IMR-90 (cell line): Measurements from ENCODE around the gene HES7. TPM values are rescaled to one million over a fixed set of nuclear protein-coding genes. Genes with fewer than 3 reads are reported as not detected.

Experiments used
- ATAC-seq: fragments of 200-7000 bp; cut with Tn5 transposase; 2 replicates; pipeline ENCODE4 v1.9.1; 2020; ENCODE audit warnings: low read depth, mild to moderate bottlenecking, moderate library complexity
- BruUV-seq: library from RNA; stranded (reverse); fragments of 400-500 nt; replicated peaks from 2 replicates; lab custom pipeline; 2021; lab: Mats Ljungman, UMichigan
- CTCF ChIA-PET: fragments of 300-600 bp; formaldehyde crosslinking; extraction: SDS; loops from one replicate; lab custom pipeline; 2021; ENCODE audit warnings: antibody characterized with exemption; lab: Yijun Ruan, JAX
- POLR2A ChIA-PET: fragments of 300-600 bp; sonication (Branson Sonifier 250); formaldehyde crosslinking; loops from one replicate; lab custom pipeline; 2022; ENCODE audit warnings: antibody characterized with exemption; ENCODE audit not compliant: unreplicated experiment; lab: Charles Lee
- DNase-seq: peaks from one replicate; pipeline ENCODE4 v3.0.0; 2013
- H2AFZ ChIP-seq: replicated peaks from 2 replicates; pipeline ENCODE3; 2013; ENCODE audit warnings: low read length, mild to moderate bottlenecking; ENCODE audit not compliant: poor library complexity
- H2AK5ac ChIP-seq: 2 replicates; pipeline ENCODE4 v1.6.1; 2013; ENCODE audit warnings: low read depth, low read length, inconsistent platforms
- H2AK9ac ChIP-seq: replicated peaks from 2 replicates; pipeline ENCODE3; 2013; ENCODE audit warnings: mild to moderate bottlenecking, low read depth, low read length, moderate library complexity; ENCODE audit not compliant: poor library complexity
- H2BK120ac ChIP-seq: 2 replicates; pipeline ENCODE4 v1.6.1; 2013; ENCODE audit warnings: low read depth, low read length, inconsistent platforms
- H2BK15ac ChIP-seq: 3 replicates; pipeline ENCODE4 v1.6.1; 2013; ENCODE audit warnings: low read depth, low read length, inconsistent platforms
- H2BK20ac ChIP-seq: 2 replicates; pipeline ENCODE4 v1.6.1; 2013; ENCODE audit warnings: low read depth, mild to moderate bottlenecking, inconsistent platforms, low read length, moderate library complexity
- H2BK5ac ChIP-seq: 2 replicates; pipeline ENCODE4 v1.6.1; 2013; ENCODE audit warnings: mild to moderate bottlenecking, low read depth, low read length, inconsistent platforms; ENCODE audit not compliant: poor library complexity, severe bottlenecking
- H3K14ac ChIP-seq: replicated peaks from 2 replicates; pipeline ENCODE4 v1.6.1; 2013; ENCODE audit warnings: low read depth, low read length, inconsistent platforms
- H3K18ac ChIP-seq: 2 replicates; pipeline ENCODE4 v1.6.1; 2013; ENCODE audit warnings: low read depth, low read length, control low read depth
- H3K23ac ChIP-seq: 2 replicates; pipeline ENCODE4 v1.6.1; 2013; ENCODE audit warnings: low read depth, low read length, inconsistent platforms
- H3K27ac ChIP-seq: 2 replicates; pipeline ENCODE4 v1.5.1; 2013; ENCODE audit warnings: mild to moderate bottlenecking, control low read depth, low read length; ENCODE audit not compliant: insufficient read depth
- H3K27me3 ChIP-seq: 2 replicates; pipeline ENCODE4 v1.6.1; 2013; ENCODE audit warnings: low read length; ENCODE audit not compliant: control insufficient read depth, insufficient read depth
- H3K36me3 ChIP-seq: 2 replicates; pipeline ENCODE4 v1.6.1; 2013; ENCODE audit warnings: low read length, mixed read lengths; ENCODE audit not compliant: control insufficient read depth, insufficient read depth
- H3K4ac ChIP-seq: 2 replicates; pipeline ENCODE4 v1.6.1; 2013; ENCODE audit warnings: low read depth, low read length, inconsistent platforms
- H3K4me1 ChIP-seq: 2 replicates; pipeline ENCODE4 v1.6.1; 2013; ENCODE audit warnings: low read length, mixed read lengths; ENCODE audit not compliant: control insufficient read depth, insufficient read depth
- H3K4me2 ChIP-seq: 2 replicates; pipeline ENCODE4 v1.6.1; 2013; ENCODE audit warnings: low read depth, mild to moderate bottlenecking, control low read depth, low read length, moderate library complexity
- H3K4me3 ChIP-seq: 2 replicates; pipeline ENCODE4 v1.5.1; 2013; ENCODE audit warnings: low read depth, mild to moderate bottlenecking, control low read depth, low read length, moderate library complexity; ENCODE audit not compliant: insufficient read depth
- H3K56ac ChIP-seq: 2 replicates; pipeline ENCODE4 v1.6.1; 2013; ENCODE audit warnings: low read length, inconsistent platforms; ENCODE audit not compliant: insufficient read depth; ENCODE audit errors: extremely low read depth
- H3K79me1 ChIP-seq, 2 experiments: 2 replicates each; pipeline ENCODE4 v1.6.1; 2013; ENCODE audit warnings: low read length in 2 of 2, inconsistent platforms in 1 of 2, low read depth in 1 of 2
- H3K9ac ChIP-seq: 2 replicates; pipeline ENCODE4 v1.6.1; 2013; ENCODE audit warnings: low read depth, low read length, control low read depth
- H3K9me1 ChIP-seq: 2 replicates; pipeline ENCODE4 v1.6.1; 2013; ENCODE audit warnings: low read length, inconsistent platforms; ENCODE audit not compliant: insufficient read depth
- H3K9me3 ChIP-seq: 2 replicates; pipeline ENCODE4 v1.6.1; 2013; ENCODE audit warnings: low read length; ENCODE audit not compliant: control insufficient read depth, insufficient read depth
- H4K20me1 ChIP-seq: 2 replicates; pipeline ENCODE4 v1.6.1; 2013; ENCODE audit warnings: low read length, inconsistent platforms; ENCODE audit not compliant: insufficient read depth
- H4K5ac ChIP-seq: 2 replicates; pipeline ENCODE4 v1.6.1; 2013; ENCODE audit warnings: mild to moderate bottlenecking, low read depth, low read length, control low read depth
- H4K8ac ChIP-seq, 2 experiments: 2 replicates each; pipeline ENCODE4 v1.6.1; 2013; ENCODE audit warnings: low read depth in 2 of 2, low read length in 2 of 2, control low read depth in 1 of 2, inconsistent platforms in 1 of 2
- H4K91ac ChIP-seq: 2 replicates; pipeline ENCODE4 v1.6.1; 2013; ENCODE audit warnings: low read depth, low read length, inconsistent platforms; ENCODE audit not compliant: insufficient read depth
- BHLHE40 ChIP-seq: fragments of 150-350 bp; IDR thresholded peaks from 2 replicates; pipeline ENCODE4 v1.6.1; 2016; ENCODE audit warnings: mild to moderate bottlenecking, low read depth, low read length
- CEBPB ChIP-seq: IDR thresholded peaks from 2 replicates; pipeline ENCODE4 v1.6.1; 2012; ENCODE audit warnings: low read depth, low read length, improper control_type of control experiment
- CHD1 ChIP-seq: IDR thresholded peaks from 2 replicates; pipeline ENCODE4 v1.6.1; 2012; ENCODE audit warnings: low read depth, low read length, improper control_type of control experiment
- FOS ChIP-seq: fragments of 150-350 bp; IDR thresholded peaks from 2 replicates; pipeline ENCODE4 v1.6.1; 2016; ENCODE audit warnings: low read depth, low read length
- MAFK ChIP-seq: IDR thresholded peaks from 2 replicates; pipeline ENCODE4 v1.6.1; 2012; ENCODE audit warnings: low read depth, low read length, improper control_type of control experiment
- MAZ ChIP-seq: IDR thresholded peaks from 2 replicates; pipeline ENCODE4 v1.6.1; 2012; ENCODE audit warnings: low read depth, mild to moderate bottlenecking, low read length, improper control_type of control experiment, moderate library complexity, borderline replicate concordance
- MXI1 ChIP-seq: IDR thresholded peaks from 2 replicates; pipeline ENCODE4 v1.6.1; 2012; ENCODE audit warnings: low read depth, mild to moderate bottlenecking, low read length, moderate library complexity, borderline replicate concordance
- NFE2L2 ChIP-seq: fragments of 150-350 bp; IDR thresholded peaks from 2 replicates; pipeline ENCODE4 v1.6.1; 2016; ENCODE audit warnings: low read depth, mild to moderate bottlenecking, low read length
- POLR2A ChIP-seq: IDR thresholded peaks from 2 replicates; pipeline ENCODE4 v1.6.1; 2012; ENCODE audit warnings: mild to moderate bottlenecking, low read depth, low read length
- RAD21 ChIP-seq: IDR thresholded peaks from 2 replicates; pipeline ENCODE4 v1.6.1; 2012; ENCODE audit warnings: low read length, improper control_type of control experiment
- RCOR1 ChIP-seq: IDR thresholded peaks from 2 replicates; pipeline ENCODE4 v1.6.1; 2012; ENCODE audit warnings: mild to moderate bottlenecking, low read length, improper control_type of control experiment; ENCODE audit not compliant: insufficient replicate concordance
- RFX5 ChIP-seq: IDR thresholded peaks from 2 replicates; pipeline ENCODE4 v1.8.0; 2012; ENCODE audit warnings: low read depth, mild to moderate bottlenecking, low read length, moderate library complexity
- SMC3 ChIP-seq: fragments of 150-350 bp; IDR thresholded peaks from 2 replicates; pipeline ENCODE4 v1.6.1; 2016; ENCODE audit warnings: low read depth, mild to moderate bottlenecking, antibody characterized with exemption, low read length, moderate library complexity
- WGBS, 2 experiments: methylation state at CpG; one replicate each; pipeline versions ENCODE4 v1.1.5 to v1.1.7; 2013; ENCODE audit warnings: missing lambda C conversion rate in 2 of 2; ENCODE audit not compliant: insufficient read length in 1 of 2; ENCODE audit errors: extremely low coverage in 2 of 2; 5-methylcytosine and 5-hydroxymethylcytosine counted together
- dilution Hi-C: fragments of 300-500 bp; cut with HindIII; formaldehyde crosslinking; loops from one replicate; pipeline ENCODE4 v1.14.3; 2018; ENCODE audit warnings: low sequenced_read_pairs; ENCODE audit not compliant: unreplicated experiment
- in situ Hi-C: fragments of 300-500 bp; cut with MboI; formaldehyde crosslinking; loops from 3 replicates; pipeline ENCODE4 v1.14.3; 2019; ENCODE audit warnings: low sequenced_read_pairs, inconsistent platforms, mixed read lengths
- intact Hi-C: fragments of 100-400 bp; cut with micrococcal nuclease; formaldehyde crosslinking; loops from 2 replicates; pipeline ENCODE4 v1.10.0; 2022
- polyA plus RNA-seq, 3 experiments: library from polyadenylated mRNA; depleted of rRNA; stranded (reverse); fragments of >200 nt; gene quantifications; 2 replicates each; pipeline ENCODE4 v1.2.3, GENCODE V29; 2012; ENCODE audit warnings: low replicate concordance in 1 of 3
- total RNA-seq: library from RNA; depleted of rRNA; stranded (reverse); fragments of >200 nt; gene quantifications from 2 replicates; pipeline ENCODE4 v1.2.3, GENCODE V29; 2012
- TF ChIP-seq, protein P1 (sequence below): fragments of 150-350 bp; IDR thresholded peaks from 2 replicates; pipeline ENCODE4 v1.6.1; 2016; ENCODE audit warnings: low read depth, mild to moderate bottlenecking, low read length, moderate library complexity, borderline replicate concordance
- TF ChIP-seq, protein P2 (sequence below): fragments of 150-350 bp; IDR thresholded peaks from 2 replicates; pipeline ENCODE4 v1.6.1; 2017; ENCODE audit warnings: mild to moderate bottlenecking, antibody characterized with exemption, low read length, low read depth
- TF ChIP-seq, protein P3 (sequence below): conservative IDR thresholded peaks from 2 replicates; pipeline ENCODE4 v1.5.1; 2012; ENCODE audit warnings: mild to moderate bottlenecking, low read depth, low read length, improper control_type of control experiment

Gene HES7
- total and polyA plus RNA-seq, 2 of the 4 experiments (the other 2 are of a cell fraction) = 0.43 TPM; not detected in 1

DNA sequence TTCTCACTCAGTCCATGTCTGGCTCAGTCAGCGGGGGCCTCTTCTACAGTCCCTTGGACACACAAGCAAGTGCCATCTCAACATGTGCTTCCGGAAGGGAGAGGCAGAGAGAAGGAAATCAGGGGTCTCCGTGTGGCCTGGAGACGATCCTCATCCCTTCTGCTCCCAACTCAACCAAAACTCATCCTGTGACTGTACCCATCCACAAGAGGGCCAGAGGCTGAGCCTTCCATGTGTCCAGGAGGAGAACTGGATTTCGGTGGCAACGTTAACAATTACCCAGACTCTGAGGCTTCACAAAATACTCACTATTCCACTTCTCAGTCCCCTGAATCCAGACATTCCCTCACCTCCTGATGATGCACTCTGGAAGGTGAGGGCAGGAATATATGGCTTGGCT, 28.5 kb downstream of the HES7 start:
- Histone ChIP-seq H2AK9ac (peak overlapping the region; percentile 19), H4K20me1 (no peaks in the 10 kb centered on the region), H3K56ac (no peak overlapping the region), H2AFZ (no peak overlapping the region), H4K91ac (no peak overlapping the region), H3K23ac (no peak overlapping the region), H2BK120ac (no peak overlapping the region), H3K9me1 (no peaks in the 10 kb centered on the region; the same call in 1 of the 2 replicates), H3K9me3 (no peaks in the 10 kb centered on the region), H2BK15ac (no peak overlapping the region), H3K14ac (no peak overlapping the region), H3K9ac (no peak overlapping the region), H3K4ac (no peak overlapping the region), H3K4me1 (no peaks in the 10 kb centered on the region), H4K8ac (no peak overlapping the region), H2BK5ac (no peak overlapping the region), H3K27ac (no peak overlapping the region), H3K4me2 (no peak overlapping the region), H3K79me1 (no peaks in the 10 kb centered on the region), H3K27me3 (peaks cover 60% of the 10 kb centered on the region), H3K4me3 (no peak overlapping the region), H2AK5ac (no peak overlapping the region), H3K18ac (no peak overlapping the region), H4K5ac (no peak overlapping the region), H2BK20ac (no peak overlapping the region), H3K36me3 (no peaks in the 10 kb centered on the region)
- BruUV-seq = no TSS peak
- no peak for DNase-seq
- intact Hi-C loops = no loop called here
- in situ Hi-C loops = loop anchor here (25.0 kb wide), 2 partner anchors 217 to 667 kb away; partner anchors contain the start of genes ARHGEF15 and SPDYE4
- WGBS, 2 experiments = no CpG with 5 or more reads among the region's 6 CpGs
- ATAC-seq = no peak
- ChIA-PET CTCF (no interaction called here), POLR2A (no interaction called here)
- dilution Hi-C loops = no loop called here
- TF ChIP-seq, protein P1, sequence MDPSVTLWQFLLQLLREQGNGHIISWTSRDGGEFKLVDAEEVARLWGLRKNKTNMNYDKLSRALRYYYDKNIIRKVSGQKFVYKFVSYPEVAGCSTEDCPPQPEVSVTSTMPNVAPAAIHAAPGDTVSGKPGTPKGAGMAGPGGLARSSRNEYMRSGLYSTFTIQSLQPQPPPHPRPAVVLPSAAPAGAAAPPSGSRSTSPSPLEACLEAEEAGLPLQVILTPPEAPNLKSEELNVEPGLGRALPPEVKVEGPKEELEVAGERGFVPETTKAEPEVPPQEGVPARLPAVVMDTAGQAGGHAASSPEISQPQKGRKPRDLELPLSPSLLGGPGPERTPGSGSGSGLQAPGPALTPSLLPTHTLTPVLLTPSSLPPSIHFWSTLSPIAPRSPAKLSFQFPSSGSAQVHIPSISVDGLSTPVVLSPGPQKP = no peak
- TF ChIP-seq MAZ = no peak
- TF ChIP-seq NFE2L2 = no peak
- no peak for TF ChIP-seq CEBPB
- TF ChIP-seq, protein P2, sequence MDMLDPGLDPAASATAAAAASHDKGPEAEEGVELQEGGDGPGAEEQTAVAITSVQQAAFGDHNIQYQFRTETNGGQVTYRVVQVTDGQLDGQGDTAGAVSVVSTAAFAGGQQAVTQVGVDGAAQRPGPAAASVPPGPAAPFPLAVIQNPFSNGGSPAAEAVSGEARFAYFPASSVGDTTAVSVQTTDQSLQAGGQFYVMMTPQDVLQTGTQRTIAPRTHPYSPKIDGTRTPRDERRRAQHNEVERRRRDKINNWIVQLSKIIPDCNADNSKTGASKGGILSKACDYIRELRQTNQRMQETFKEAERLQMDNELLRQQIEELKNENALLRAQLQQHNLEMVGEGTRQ = no peak
- no peak for TF ChIP-seq RCOR1
- TF ChIP-seq, protein P3, sequence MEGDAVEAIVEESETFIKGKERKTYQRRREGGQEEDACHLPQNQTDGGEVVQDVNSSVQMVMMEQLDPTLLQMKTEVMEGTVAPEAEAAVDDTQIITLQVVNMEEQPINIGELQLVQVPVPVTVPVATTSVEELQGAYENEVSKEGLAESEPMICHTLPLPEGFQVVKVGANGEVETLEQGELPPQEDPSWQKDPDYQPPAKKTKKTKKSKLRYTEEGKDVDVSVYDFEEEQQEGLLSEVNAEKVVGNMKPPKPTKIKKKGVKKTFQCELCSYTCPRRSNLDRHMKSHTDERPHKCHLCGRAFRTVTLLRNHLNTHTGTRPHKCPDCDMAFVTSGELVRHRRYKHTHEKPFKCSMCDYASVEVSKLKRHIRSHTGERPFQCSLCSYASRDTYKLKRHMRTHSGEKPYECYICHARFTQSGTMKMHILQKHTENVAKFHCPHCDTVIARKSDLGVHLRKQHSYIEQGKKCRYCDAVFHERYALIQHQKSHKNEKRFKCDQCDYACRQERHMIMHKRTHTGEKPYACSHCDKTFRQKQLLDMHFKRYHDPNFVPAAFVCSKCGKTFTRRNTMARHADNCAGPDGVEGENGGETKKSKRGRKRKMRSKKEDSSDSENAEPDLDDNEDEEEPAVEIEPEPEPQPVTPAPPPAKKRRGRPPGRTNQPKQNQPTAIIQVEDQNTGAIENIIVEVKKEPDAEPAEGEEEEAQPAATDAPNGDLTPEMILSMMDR = no peak
- TF ChIP-seq BHLHE40 = no peak
- TF ChIP-seq MAFK = no peak
- no peak for TF ChIP-seq FOS
- TF ChIP-seq MXI1 = no peak
- TF ChIP-seq CHD1 = no peak
- no peak for TF ChIP-seq RAD21
- no peak for TF ChIP-seq POLR2A
- TF ChIP-seq SMC3 = no peak
- TF ChIP-seq RFX5 = no peak
